ENCODE measurements around the gene CLPX.

DNA sequence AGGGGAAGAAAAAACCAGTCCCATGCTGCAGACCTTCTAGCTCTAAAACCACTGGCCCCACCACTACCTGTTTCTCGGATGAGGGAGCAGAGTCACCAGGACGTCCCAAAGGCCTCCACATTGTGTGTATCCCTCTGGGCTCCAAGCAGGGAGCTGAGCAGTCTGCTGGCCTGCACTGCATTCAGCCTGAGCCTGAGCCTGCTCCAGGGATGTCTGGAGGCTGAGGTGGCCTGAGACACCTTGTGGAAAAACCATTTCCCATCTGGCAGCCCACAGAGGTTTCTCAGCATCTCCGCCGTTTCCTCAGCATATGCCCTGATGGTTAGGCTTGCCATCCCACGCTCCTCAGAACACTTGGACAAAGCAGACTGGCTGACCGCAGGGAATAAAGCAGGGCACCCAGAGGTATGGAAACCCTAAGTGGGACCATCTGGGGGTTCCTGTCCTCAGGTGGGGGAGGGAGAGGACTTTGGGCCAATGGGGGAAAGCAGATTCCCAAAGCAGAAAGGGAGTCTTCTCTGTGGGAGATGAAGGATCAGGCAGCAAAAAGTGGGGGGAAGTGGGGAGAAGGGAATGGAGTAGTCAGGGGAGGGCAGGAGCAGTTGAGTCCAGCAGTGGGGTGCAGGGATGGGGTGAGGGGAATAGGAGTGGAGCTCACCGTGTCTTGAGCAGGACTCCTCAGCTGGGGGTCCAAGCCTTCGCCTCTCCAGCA is 25.8 kb upstream of the CLPX start, which contains the start of gene CILP:
- no peak for TF ChIP-seq EZH2 (IDR thresholded peaks at IDR 0.05; ENCODE audit: borderline replicate concordance, low read depth, low read length, severe bottlenecking)
- TF ChIP-seq, protein P1, sequence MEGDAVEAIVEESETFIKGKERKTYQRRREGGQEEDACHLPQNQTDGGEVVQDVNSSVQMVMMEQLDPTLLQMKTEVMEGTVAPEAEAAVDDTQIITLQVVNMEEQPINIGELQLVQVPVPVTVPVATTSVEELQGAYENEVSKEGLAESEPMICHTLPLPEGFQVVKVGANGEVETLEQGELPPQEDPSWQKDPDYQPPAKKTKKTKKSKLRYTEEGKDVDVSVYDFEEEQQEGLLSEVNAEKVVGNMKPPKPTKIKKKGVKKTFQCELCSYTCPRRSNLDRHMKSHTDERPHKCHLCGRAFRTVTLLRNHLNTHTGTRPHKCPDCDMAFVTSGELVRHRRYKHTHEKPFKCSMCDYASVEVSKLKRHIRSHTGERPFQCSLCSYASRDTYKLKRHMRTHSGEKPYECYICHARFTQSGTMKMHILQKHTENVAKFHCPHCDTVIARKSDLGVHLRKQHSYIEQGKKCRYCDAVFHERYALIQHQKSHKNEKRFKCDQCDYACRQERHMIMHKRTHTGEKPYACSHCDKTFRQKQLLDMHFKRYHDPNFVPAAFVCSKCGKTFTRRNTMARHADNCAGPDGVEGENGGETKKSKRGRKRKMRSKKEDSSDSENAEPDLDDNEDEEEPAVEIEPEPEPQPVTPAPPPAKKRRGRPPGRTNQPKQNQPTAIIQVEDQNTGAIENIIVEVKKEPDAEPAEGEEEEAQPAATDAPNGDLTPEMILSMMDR (IDR thresholded peaks at IDR 0.05; ENCODE audit: borderline replicate concordance, extremely low read depth, low read length, poor library complexity, severe bottlenecking) = no peak

All from DND-41 (cell line).